Globus pallidus (tissue), 1 donor: Measurements from ENCODE around the gene MICAL2.
A peak's percentile ranks its signal among the peaks of the same experiment; 100 is the strongest.

ENCODE experiments used
- DNase-seq: peaks from one replicate; pipeline ENCODE4 v3.0.0-alpha.2; 2015; ENCODE audit warnings: low spot score

Gene MICAL2

DNA sequence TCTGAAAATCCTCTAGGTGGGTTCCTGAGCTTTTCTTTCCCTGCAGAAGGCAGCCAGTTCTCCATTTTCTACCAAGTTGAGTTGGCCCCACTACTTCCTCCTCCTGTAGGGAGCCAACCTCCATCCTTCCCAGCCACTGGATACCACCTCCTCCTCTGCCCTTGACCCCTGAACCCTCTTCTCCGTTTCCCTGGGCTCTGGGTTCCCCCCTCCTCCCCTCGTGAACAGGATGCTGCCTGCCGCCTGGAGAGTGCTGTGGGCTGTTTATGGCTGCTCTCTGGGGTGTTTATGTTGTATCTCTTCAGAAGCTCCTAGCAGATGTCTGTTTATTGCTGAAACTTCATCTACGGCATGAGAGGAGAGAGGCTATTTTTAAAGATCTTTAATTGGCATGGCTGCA is 8.6 kb downstream of the MICAL2 start:
- no peak for DNase-seq

DNA sequence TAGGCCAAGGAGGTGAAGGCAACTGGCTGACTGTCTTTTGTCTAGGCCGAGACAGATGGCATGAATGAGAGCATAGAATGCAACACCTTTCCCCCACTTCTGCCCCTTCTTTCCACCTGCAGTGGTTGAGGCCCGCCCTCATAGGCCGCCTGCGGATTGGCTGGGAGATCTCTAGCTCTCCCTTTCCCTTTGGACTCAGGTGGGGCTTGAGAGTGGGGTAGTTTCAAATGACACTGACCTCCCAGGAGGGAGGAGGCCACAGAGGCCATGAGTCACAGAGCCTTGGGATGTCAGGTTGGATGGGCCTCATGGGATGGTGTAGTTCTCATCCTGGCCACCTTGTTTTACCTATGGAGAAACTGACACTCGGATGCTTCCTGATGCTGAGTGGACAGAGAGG is 9.1 kb downstream of the MICAL2 start:
- no peak for DNase-seq

DNA sequence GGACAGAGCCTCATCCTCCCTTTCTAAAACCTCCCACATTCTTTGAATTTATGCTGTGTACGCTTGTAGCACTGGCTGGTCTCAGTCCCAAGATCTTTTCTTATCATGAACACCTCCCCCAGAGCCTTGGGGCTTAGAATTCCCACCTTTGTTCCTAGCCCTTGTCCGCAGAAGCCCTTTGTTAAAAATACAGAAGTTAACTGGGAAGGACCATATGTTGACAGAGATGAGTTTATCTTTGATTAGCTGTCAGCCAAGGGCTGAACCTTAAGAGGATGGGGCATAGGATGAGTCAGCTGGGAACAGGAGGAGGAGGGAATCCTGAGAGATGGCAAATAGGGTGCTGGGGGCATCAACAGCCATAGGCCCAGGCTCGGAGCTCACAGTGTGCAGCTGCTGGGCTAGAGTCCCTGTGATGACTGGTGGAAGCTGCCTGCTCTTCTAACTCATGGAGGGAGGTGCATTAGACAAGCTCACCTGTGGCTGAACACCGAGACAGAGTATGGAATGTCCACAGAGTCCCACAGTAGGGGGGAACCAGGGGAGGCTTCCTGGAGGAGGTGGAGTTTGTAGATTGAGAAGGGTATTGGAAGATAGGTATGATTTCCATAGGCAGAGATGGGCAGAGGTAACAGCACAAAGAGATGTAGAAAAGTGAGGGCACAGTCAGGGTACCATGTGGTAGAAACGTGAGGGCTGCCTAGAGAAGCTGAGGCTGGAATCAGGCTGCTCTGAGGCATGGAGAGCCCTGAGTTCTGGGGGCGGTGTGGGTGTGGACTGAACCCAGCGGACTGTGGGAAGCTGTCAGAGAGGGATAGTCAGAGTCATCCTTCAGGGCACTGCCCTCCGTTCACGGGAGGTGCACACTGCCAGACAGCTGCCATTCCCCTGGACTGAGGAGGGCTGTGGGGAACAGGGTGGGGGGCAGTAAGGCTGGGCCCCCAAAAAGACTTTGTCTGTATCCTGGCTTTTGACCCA is 9.9 kb downstream of the MICAL2 start:
- DNase-seq, result no peak

DNA sequence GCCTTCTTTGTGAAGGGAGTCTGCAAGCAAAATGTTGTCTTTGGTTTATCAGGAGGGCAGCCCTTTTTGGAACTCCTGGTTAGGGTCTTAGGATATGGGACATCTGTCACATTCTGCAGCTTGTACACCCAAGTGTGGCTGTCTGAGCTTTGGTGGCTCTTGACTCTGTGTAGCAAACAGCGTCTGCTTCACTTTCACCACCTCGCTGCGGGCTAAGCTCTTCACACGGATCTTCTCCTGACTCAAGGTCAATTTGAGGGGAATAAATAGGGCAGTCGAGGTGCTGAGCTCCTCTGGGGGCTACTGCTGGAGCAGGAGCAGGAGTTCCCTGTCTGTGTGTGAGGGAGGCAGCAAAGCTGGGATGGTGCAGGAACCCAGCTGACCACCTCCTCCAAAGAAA is 10.6 kb downstream of the MICAL2 start:
- no peak for DNase-seq

DNA sequence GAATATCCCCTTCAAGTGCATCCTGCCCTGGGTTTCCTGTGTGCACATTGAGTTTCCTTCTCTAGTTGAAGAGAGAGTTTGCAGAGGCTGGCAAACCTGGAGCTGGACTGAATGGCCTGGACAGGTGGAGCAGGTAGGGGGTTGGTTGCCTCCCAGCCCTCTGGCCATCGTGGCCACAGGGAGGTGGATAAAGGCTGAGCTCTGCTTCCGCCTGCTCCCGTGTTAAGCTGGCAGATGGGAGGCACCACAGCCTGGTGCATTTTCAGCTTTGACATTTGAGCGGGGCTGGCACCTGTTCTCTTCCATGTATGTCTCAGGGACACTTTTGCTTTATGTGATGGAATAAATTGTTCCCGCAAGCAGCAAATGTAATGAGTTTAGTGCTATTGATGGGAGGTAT is 11.1 kb downstream of the MICAL2 start:
- no peak for DNase-seq

DNA sequence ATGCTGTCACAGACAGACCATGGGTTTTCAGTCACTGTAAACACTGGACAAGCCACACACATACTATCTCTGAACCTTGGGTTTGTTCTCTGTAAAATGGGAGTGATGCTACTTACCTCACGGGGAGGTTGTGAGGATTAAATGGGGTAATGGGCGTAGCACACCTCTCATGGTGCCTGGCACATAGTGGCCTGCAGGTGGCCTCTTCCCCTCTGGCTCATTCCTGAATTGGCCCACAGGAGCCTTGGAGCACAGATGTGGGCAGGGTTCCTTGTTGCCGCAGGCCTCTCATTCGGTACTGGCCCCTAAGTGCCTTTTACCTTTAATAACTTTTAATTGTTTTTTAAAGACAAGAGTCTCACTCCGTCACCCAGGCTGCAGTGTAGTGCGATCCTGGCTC is 11.7 kb downstream of the MICAL2 start:
- no peak for DNase-seq

DNA sequence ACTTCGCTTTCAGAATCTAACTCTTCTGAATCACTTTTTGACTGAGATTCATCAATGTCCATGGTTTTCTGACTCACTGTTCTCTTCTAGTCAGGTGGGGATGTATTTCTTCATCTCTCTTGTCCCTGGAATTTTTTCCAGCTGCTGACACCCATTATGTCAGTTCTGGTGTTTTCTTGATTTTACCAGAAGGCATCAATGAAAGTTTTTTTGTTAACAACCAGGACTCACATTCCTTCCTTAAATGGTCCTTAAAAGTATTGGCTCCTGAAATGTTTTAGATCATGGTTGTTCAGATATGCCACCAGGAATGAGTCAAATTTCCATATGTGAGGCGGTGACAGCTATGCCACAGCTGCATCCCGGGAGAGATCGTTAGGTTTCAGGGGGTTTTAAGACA is 12.9 kb downstream of the MICAL2 start:
- DNase-seq, result no peak

DNA sequence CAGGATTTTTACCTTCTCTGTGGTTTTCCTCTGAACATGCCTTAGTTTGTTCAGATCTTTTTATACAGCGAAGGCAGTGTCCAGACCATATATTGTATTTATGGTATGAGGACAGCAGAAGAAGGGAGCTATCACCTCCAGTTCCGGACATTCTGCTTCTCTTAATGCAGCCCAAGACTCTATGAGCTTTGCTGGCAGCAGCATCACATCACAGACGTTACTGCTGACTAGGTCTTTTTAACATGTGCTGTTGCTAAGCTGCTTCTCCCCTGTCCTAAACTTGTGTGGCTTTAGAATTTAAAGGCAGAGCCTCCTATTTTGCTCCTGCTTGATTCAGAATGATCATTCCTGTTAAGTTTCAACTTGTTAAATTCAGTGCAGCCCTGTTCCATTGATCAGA is 13.4 kb downstream of the MICAL2 start:
- no peak for DNase-seq

DNA sequence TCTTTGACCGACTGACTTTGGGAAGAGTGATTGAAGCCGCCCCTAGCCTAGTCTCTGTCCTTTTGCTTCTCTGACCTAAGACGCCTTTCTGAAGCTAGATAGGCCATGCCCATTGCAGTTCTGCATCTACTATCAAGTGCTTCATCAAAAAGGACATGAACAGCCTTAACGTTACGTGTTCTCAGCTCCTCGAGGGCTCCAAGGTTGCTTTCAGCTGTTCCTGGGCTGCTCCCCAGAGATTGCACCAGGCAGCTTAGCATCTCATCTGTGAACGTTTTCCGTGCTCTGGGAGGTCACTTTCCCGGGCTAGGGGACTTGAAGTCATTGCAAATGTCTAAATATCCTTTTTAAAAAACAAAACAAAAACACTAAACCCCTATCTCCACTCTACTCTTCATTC is 13.9 kb downstream of the MICAL2 start:
- DNase-seq, result no peak

DNA sequence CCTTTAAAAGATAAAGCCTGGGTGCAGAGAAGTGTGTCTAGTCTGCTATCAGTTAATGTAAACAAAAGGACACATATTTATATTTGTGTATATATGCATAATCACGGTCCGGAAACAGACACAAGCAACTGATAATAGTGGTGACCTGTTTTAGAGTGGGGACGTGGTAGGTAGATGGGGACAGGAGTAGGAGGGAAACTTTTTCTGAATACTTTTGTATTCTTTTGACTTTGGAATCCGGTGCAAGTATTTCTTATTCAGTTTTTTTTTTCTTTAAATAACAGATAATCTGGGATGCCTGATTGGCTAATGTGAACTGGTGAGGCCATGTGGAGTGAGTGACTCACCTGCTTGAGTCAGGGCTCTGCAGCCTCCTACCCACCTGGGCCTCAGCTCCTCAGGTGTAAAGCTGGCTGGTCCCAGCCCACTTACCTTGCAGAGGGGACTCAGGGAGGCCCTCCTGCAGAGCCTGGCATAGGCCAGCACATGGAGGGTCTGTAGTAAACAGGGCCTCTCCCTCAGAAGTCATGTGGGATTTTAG is 15.3 kb downstream of the MICAL2 start:
- DNase-seq, result no peak

DNA sequence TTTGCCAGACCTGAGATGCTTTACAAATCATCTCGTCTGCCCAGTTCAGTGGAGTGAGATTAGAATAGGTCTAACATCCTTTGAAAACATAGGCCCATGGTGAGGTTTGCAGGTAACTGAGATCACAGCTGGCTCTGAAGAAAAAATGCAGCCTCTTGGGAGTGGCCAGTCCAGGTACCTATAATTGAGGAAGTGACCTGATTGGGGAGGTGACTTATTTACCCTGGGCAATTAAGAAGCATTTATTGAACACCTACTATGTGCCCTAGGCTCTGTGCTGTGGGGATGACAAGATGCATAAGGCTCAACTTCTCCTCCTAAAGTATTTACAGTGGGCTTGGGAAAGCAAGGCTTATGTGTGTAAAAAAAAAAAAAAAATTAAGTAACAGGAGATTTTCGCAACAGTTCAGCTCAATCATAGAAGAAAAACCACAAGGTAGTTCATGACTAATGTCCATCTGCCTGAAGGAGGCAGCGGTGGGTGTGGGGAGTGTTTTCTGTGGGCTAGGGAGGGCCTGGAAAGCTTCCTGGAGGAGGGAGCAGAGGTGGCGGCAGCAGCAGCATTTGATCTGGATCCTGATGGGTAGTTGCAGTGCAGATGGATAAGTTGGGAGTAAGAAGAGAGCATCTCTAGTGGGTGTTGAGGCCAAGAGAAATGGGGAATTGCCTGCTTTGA is 16.1 kb downstream of the MICAL2 start:
- no peak for DNase-seq

DNA sequence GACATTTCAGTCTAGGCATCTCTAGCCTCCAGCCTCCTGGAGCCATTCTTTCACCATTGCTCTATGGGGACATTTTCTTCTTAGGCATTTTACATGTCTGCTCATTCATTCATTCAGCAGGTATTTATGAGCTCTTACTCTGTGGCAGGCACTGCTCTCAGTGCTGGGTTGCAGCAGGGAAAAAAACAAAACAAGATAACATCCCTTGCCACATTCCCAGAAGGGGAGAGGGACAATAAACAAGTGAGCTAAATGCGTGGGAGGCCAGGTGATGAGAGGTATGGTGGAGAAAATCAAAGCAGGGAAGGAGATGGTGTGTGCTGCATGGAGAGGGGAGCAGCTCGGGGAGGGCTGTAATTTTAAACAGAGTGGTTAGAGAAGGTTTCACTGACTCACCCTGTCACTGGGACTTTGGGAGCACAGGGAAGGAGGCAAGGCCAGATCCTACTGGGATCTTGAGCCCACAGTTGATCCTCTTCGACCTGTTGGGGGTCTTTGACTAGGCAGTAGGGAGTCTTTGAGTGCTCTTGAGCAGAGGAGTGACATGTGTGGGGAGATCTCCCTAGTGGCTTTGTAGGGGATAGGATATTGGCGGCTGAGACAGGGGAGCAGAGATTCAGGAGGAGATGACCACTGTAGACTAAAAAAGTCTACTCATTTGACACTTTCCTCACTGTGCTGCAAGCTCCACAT is 17.0 kb downstream of the MICAL2 start:
- DNase-seq, result no peak

DNA sequence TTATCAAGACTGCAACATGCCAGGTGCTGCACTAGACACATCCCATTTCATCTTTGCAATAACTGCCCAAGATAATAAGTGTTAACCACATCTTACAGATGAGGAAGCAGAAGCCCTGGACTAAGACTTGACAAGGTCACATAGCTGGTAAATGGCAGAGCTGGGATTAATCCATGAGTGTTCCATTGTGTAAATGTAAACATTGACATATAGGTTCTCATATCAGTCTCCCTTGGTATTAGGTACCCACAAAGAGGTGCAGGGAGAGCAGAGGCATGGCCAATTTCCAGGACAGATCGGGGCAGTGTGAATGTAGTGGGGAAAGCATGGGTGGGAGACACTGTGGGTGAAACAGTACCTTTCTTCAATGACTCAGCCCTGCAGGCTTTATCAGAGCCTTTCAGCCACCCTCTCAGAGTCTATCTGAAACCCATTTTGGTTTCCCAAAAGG is 17.9 kb downstream of the MICAL2 start:
- DNase-seq, result no peak

DNA sequence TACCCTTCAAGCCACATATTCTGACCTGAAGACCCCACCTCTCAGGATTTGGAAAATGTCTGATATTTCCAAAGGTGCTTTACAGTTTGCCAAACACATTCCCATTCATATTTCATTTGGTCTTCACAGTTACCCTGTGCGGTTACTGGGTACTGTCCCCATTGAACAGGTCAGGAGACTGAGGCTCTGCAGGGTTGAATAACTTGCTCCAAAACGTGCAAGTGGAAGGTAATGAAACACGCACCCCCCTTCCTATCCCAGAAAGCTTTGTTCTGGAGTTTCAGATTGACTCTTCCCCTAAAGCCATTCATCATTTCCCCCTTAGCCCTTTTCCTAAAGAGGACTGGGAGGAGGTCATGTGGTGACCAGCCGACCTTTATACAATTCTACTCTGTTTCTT is 18.8 kb downstream of the MICAL2 start:
- DNase-seq, result no peak

DNA sequence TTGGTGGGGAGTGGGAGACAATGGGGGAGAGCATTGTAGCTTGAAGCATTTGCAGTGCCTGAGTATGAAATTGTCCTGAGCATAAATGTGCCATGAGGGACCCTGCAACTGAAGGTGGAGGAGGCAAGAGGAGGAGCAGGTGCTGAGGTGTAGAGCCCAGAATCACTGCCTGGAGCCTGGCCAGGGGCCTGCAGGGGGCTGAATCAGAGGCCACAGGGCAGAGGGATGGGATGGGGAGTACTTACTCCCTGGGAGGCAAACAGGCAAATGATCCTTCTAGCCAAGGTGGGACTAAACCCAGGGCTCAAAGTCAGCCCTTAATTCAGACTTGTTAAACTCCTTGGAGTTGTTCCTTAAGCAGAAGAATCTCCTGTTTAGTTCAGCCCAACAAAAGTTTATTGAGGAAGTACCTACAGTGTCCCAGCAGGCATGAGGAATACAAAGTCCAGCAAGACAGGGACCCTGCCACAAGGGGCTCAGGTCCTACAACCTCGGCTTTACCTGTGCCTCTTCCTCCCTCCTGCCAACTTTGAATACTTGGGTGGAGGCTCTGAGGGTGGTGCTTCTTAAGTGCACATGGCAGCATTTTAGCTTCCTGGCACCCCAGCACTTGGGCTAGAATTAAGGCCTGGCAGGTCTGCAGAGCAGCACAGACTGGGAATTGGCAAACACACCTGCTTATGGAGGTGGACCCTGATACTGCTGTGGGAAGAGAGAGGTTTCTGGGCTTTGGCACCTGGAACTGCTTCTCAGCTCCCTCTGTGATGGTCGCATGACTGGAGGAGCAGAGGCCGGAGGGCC is 20.0 kb downstream of the MICAL2 start:
- no peak for DNase-seq

DNA sequence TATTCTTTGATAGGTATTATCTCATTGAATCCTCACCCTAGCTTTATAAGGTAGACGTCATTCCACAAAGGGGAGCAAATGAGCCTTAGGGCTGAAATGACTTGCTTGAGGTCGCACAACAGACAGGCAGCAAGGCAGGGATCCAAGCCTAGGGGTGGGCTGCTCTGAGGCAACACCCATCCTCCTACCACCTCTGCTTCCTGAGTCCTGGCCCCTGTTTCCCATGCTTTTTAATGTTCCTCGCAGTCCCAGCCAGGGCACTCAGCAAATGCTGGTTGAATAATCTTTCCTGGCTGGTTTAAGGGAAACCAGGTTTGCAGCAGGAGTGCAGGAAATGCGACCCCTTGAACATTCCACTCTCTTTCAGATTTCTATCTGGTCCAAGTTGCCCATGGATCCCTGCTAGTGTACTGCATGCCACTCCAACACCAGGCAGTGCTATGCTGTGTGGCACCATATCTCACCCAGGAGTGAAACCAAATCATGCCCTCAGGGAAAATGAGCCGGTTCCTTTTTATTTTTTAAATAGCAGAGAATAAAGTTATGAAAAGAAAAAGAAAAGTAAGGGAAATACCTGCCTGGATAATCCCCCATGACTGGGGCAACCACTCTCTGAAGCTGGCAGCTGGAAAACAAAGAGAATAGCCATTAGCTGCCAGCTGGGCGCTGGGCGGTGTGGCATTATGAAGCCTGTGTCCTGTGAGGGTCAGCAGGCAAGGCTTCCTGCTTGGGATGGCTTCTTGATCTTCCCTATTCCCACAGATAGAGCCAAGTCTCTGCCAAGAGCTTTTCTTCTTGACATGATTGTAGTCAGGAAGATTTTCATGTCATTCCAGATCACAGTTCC is 21.8 kb downstream of the MICAL2 start:
- DNase-seq, result no peak

DNA sequence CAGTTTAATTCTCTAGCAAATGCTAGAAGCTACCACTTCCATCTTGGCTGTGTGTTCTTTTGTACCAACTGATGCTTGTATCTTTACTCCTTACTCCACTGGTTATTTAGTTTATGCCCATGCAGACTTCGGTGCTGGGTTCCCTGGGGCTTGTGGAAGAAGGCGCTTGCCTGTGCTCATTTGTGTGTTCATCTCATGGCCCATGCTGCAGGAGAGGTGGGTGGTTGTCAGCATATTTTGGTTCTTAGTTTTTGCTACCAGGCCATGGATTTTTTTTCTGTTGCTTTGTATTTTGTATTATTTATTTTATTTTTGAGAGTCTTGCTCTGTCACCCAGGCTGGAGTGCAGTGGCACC is 22.4 kb downstream of the MICAL2 start:
- no peak for DNase-seq

DNA sequence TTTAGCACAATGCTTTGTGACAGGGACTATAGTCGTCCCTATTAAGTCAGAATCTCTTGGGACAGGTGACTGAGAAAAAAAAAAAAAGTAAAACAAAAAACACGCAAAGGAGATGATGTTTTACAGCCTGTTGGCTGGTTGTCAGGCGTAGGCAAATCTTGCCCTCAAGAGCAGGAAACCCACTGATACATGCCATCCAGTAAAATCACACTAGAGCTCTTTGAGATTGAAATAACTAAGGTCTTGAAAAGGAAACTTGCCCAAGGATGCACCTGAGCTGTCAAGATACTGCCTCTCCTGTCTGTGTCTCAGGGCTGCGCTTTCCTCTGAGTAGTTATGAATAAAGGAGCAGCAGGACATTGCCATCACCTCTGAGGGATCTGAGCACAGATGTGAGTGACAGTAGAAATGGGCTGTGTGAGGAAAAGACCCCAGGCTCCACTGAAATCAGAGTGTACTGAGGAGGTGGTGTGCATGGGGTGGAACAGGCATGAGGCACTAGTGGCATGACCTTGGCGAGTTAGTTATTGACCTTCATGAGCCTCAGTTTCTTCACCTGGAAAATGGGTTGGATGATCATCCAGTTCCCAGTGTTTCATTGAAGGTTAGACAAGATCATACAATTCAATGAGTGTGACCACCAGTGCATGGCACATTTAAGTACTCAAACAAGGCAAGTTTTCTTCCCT is 23.3 kb downstream of the MICAL2 start:
- no peak for DNase-seq

DNA sequence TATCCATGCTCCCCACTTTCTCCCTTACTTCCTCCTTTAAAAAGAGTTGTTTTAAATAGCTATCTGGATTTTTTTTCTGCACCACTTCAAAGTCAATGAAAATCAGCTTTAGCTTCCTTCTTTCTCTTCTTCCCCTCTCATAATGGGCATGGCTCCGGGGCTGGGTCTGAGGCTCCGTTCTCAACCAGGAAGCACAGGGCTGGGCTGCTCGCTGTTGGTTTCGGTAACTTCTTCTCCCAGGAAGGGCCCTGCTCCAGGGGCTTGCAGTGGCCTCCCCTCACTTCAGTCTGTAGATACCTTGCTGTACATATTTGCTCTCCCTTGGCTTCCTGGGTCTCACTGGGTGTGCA is 23.8 kb downstream of the MICAL2 start:
- DNase-seq, result peak; percentile 26

DNA sequence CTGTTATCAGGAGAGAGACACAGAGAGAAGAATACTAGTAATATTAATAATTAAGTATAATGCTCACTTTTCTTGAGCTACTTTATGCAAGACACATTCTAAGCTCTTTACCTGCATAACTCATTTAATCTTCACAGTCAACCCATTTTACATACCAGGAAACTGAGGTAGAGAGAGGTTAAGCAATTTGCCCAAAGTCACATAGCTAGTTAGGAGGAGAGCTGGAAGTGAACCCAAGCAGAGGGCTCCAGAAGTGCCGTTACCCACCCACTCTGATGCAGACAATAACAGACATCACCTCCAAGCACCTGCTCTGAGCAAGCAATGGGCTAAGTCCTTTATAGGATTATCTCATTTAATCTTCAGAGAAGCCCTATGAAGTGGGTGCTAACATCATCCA is 24.8 kb downstream of the MICAL2 start:
- no peak for DNase-seq
